Measurements from ENCODE around the gene KRTAP21-3.
"Not testable (repeated sequence)": the region's sequence is repeated elsewhere in the genome, so short reads cannot be mapped to it uniquely, and the experiment has no call there.

DNA sequence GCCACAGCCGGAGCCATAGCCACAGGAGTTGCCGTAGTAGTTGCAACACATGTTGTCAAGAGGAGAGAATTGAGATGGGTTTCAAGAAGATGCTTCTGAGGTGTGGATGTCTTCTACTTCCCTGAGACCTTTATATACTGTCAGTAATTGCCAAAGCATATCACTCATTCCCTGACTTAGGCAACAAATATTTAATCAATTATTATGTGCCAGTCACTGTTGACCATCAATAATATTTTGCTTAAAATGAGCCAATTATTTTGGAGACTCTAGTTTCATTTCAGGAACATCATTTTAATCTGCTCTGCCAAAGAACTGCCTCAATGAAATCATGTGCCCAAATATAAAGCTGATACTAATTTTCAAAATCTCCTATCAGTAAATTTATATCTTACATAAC, 36.8 kb upstream of the KRTAP21-3 start, which contains the start of gene KRTAP21-1:
- not testable (repeated sequence) for TF ChIP-seq POLR2AphosphoS5 (IDR thresholded peaks at IDR 0.05; ENCODE audit: borderline replicate concordance, low read depth, low read length); EZH2 (IDR thresholded peaks at IDR 0.05)
